GM12801 (cell line): ENCODE data around the gene ZMYM4.

Experiments used
- CTCF ChIP-seq: IDR thresholded peaks from one replicate; pipeline ENCODE4 v1.5.1; 2011; ENCODE audit warnings: control low read depth; ENCODE audit not compliant: insufficient read length; ENCODE audit errors: extremely low read depth

Gene ZMYM4

GRCh38 chr1:35288761-35289160 lies 20.3 kb downstream of the ZMYM4 start:
- TF ChIP-seq CTCF, result no peak

- no peak for TF ChIP-seq CTCF
These were observed 21.9 kb downstream of the ZMYM4 start for GRCh38 chr1:35290452-35290851.

- no peak for TF ChIP-seq CTCF
These were observed 26.3 kb downstream of the ZMYM4 start for GRCh38 chr1:35294809-35295208.

GRCh38 chr1:35297886-35298285 lies 29.4 kb downstream of the ZMYM4 start:
- no peak for TF ChIP-seq CTCF

- TF ChIP-seq CTCF, result no peak
These were observed 30.0 kb downstream of the ZMYM4 start for GRCh38 chr1:35298464-35298863.

GRCh38 chr1:35300376-35300775 lies 31.9 kb downstream of the ZMYM4 start:
- TF ChIP-seq CTCF, result no peak

GRCh38 chr1:35301674-35302392 lies 33.3 kb downstream of the ZMYM4 start:
- TF ChIP-seq CTCF, result no peak
